Tongue (tissue), 2 donors: ENCODE results near the gene CMPK1. TPM values are rescaled to one million over a fixed set of nuclear protein-coding genes. Genes with fewer than 3 reads are reported as not detected.
"Not testable (repeated sequence)": the region's sequence is repeated elsewhere in the genome, so short reads cannot be mapped to it uniquely, and the experiment has no call there.

Experiments
- DNase-seq: peaks from one replicate; pipeline ENCODE4 v3.0.0-alpha.2; 2015
- total RNA-seq: library from RNA; depleted of rRNA; stranded (reverse); fragments of >200 nt; gene quantifications from one replicate; pipeline ENCODE4 v1.2.3, GENCODE V29; 2014

Gene CMPK1, protein sequence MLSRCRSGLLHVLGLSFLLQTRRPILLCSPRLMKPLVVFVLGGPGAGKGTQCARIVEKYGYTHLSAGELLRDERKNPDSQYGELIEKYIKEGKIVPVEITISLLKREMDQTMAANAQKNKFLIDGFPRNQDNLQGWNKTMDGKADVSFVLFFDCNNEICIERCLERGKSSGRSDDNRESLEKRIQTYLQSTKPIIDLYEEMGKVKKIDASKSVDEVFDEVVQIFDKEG
- total RNA-seq, result 102 TPM

DNA sequence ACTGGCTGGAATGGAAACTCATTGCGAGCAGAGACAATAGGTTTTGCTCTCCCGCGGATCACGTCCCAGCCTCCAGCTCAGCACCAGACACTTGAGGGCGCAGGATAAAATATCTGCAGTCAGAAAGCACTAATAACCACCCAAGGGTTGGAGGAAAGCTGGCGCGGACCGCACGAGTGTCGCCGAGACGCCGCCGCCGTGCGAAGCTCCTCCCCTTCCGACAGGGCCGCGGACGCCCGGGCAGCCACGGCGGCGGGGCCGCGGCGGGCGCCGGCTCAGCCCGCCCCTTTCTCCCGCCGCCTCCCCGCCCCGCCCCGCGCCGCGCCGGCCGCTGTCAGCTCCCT is at the start of gene CMPK1:
CMPK1 (plus strand) TSS at position 213 of the 344 bp plus-strand sequence. CDS start 156 bp downstream, outside the sequence.
- DNase-seq, result peak; percentile 91

DNA sequence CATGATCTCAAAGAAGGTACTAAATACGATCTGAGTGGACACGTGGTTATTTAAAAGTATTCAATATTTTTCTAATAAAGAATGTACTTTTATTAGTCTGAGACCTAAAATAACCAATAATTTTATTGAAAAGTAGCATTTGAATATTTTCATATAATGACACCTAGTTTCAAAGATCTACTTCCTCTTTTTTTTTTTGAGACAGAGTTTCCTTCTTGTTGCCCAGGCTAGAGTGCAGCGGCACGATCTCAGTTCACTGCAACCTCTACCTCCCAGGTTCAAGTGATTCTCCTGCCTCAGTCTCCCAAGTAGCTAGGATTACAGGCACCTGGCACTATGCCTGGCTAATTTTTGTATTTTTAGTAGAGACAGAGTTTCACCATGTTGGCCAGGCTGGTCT is 45.5 kb upstream of the CMPK1 start:
- DNase-seq, result not testable (repeated sequence)

DNA sequence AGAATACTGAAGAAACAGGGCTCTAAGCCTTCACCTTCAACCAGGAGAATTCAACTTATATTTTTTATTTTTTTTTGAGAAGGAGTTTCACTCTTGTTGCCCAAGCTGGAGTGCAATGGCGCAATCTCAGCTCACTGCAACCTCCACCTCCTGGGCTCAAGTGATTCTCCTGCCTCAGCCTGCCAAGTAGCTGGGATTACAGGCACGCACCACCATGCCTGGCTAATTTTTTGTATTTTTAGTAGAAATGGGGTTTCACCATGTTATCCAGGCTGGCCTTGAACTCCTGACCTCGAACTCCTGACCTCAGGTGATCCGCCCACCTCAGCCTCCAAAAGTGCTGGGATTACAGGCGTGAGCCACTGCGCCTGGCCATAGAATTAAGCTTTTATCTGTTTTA is 38.7 kb upstream of the CMPK1 start:
- DNase-seq, result not testable (repeated sequence)

DNA sequence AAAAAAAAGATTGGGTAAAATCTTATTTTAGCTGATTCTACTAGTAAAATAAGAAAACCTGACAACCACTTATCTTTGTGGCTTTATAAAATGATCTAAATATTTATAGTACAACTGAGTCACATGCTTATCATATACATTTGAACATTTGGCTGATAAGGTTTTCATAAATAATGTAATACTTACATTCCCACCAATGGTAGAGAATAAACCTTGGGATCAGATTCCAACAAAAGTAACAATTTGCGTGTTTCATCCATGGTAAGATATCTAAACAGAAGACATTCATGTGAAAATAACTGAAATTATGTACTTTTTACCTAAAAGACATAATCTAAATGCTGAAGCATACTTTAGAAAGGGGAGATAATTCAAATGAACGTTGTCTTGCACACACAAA is 38.0 kb upstream of the CMPK1 start:
- no peak for DNase-seq

DNA sequence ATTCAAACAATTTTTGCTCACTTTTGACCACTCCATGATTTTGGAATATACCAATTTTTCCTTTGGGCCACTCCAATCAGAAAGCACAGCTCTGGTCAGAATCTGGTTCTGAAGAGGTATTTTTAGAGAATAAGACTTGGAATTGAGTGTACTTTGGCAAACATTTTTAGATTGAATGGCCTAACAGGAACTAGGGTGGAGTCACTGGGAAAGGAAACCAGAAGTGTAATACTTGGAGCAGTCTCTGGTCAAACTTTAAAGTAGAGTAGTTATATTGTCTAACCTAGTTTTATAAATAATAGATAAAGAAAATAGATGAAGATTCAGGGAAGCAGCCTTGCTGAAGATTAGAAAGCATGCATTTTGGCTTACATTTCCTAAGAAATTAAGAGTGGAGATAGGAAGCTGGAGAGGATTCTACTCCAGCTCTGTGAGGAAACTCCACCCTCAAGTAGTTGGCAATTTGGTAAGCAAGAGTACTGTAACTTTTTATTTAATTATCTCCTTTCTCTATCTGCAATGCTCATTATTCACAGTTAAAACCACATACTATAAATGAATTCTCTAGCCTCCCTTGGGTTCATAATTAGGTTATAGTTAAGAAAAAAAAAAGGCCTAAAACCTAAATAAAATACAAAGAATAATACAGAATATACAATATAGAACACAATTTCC is 35.4 kb upstream of the CMPK1 start:
- DNase-seq, result no peak

DNA sequence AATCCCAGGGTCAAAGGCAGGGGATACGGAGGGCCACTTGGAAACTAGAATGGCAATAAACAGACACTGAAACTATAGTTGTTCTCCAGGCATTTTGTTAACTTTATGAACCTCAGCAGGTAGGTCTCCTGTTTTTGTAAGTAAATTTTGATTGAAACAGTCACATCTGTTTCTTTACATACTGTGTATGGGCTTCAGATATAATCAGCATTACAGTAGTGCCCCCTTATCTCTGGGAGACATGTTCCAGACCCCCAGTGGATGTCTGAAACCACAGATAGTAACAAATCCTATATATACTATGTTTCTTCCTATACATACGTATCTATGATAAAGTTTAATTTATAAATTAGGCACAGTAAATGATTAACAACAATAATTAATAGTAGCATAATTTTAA is 31.1 kb upstream of the CMPK1 start:
- DNase-seq, result no peak

DNA sequence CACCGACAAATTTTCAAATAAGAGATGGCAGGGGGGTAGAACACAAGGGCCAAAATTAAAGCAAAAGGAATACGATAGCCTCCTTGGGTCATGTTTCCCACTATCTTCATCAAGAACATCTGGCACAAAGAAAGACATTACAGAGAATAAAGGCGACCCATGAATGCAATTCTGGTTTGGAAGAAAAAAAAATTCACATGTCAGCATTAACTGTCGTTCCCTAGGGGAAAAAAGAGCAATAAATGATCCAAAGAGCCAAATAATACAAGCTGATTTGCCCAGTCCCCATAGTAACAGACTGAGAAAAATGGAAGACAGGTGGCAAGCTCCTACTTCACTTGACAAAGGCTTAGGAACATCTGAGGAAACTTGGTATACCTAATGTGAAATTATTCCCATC is 24.2 kb upstream of the CMPK1 start:
- DNase-seq, result no peak

DNA sequence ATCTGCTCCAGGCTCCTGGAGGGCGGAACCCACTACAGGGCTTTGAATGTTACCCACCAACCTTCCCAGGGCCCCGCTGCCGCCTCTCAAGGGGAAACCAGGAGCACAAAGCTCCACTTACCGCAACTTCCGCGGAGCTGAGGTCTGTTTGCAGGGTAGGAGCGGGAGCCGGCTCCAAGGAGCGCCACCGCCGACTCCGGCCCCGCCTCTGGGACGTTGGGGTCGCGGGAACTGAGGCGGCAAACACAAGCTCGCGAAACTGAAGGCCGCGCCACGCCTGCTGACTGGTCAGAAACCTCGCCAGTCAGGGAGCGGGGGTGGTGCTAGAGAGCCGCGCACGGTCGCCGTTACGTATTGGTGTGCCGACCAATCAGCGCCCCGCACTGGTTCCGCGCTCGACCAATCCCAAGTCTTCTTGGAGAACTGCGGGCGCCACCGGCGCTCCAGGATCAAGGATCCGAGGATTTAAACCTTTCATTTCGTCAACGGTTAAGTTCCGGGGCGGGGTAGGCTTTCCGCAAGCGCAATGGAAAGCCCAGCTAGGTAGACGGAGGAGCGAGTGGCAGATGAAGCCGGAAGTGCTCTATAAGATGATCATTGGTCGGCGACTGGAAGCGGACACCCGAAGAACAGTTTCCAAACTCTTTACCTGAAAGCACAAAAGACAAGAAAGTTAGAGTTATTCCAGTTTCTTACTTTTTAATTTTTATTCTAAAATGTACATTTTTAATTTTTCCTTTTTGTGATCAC is 19.5 kb upstream of the CMPK1 start, which contains the start of gene STIL:
STIL (minus strand) TSS at position 233 of the 750 bp plus-strand sequence. CDS start 3,828 bp downstream, outside the sequence.
- DNase-seq, result peak; percentile 100

DNA sequence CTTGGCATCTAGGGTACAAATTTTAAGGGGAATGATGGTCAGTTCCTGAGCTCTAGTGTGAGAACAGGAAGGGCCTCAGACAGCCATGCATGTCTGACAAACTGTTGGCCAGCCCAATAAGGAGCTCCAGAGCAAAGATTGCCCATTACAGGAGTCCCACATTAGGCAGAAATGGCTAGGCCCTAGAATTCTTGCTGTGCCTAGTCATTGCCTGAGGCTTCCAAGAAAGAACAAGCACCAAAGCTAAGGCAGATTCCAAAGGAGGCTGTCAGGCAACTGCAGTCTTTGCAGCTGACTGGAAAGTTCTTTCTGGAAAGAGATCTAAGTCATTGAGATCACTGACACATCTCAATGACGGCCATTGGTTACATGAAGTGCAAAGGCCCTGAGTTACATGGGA is 15.7 kb upstream of the CMPK1 start:
- no peak for DNase-seq

DNA sequence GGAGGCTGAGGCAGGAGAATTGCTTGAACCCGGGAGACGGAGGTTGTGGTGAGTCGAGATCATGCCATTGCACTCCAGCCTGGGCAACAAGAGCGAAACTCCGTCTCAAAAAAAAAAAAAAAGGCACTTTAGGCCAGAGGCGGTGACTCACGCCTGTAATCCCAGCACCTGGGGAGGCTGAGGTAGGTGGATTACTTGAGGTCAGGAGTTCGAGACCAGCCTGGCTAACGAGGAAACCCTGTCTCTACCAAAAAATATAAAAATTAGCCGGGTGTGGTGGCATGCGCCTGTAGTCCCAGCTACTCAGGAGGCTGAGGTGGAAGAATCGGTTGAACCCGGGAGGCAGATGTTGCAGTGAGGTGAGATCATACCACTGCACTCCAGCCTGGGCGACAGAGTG is 13.6 kb upstream of the CMPK1 start:
- not testable (repeated sequence) for DNase-seq

DNA sequence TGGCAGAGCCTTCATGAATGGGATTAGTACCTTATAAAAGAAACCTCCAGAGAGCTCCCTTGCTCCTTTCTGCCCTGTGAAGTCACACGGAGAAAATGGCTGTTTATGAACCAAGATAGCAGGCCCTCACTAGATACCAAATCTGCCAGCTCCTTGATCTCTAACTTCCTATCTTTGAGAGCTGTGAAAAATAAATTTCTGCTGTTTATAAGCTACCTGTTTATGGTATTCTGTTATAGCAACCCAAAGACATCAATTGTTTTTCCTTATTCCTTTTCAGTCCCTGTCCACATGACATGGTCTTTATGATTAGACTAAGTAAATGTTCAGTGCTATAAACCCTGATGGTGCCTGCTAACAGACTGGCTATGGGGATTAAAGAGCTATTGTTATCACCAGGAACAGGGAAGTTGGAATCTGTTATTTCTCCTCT is 10.0 kb upstream of the CMPK1 start:
- DNase-seq, result no peak

DNA sequence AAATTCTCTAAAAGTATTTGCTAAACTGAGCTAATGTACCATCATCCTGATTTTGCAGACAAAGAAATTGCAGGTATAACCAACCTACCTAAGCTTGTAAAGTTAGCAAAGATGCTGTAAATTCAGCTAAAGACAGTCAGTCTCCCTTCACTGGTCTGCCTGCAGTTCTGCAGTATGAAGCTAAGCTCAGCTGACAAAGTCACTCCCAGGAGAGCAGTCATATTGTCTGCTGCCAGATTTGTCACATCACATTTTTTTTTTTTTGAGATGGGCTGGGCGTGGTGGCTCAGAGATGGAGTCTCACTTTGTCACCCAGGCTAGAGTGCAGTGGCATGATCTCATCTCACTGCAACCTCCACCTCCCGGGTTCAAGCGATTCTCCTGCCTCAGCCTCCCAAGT is 8.9 kb upstream of the CMPK1 start:
- no peak for DNase-seq

DNA sequence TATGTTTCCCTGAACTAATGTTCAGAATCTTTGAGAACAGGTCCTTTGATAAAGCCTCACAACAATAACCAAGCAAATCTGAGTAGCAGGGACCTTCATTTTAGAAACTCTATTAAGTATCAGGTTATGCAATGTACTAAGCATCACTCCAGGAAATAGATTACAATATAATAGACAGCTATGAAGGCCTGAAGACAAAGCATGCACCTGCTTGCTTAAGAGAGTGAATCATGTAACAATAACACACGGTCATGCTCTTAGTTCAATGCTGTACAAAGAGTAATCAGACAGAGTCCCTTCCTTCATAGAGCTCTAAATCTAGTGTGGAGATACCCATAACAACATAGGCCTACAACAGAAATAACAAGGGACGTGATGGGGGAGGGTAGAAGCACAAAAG is 8.1 kb upstream of the CMPK1 start:
- no peak for DNase-seq

DNA sequence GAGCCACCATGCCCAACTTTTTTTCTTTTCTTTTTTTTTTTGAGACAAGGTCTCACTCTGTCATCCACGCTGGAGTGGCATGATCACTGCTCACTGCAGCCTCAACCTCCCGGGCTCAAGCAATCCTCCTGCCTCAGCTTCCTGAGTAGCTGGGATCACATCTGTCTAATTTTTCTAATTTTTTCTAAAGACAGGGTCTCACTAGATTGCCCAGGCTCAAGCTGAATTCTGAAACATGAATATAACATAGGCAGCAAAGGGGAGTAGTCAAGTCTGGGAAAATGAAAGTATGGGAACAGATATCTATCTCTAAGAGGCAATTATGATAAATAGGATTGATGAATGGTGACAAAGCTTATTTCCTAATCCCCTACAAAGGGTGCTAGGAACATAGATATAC is 7.3 kb upstream of the CMPK1 start:
- no peak for DNase-seq

DNA sequence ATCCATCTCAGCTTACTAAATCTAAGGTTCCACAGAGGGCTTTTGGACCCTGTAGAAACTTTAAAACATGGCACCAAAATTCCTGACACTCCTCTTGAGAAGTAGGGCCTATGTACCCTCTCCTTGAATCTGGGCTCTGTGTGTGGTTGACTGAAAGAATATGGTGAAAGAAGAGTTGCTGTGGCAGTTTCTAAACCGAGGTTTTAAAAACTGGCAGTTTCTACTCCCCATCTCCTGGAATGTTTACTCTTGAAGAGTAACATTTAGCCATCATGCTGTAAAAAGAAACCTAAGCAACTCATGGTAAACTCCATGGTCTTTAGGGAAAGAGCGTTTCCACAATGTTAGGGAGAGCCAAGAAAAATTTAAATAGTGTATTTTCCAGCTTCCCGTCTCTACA is 4.6 kb upstream of the CMPK1 start:
- DNase-seq, result no peak

DNA sequence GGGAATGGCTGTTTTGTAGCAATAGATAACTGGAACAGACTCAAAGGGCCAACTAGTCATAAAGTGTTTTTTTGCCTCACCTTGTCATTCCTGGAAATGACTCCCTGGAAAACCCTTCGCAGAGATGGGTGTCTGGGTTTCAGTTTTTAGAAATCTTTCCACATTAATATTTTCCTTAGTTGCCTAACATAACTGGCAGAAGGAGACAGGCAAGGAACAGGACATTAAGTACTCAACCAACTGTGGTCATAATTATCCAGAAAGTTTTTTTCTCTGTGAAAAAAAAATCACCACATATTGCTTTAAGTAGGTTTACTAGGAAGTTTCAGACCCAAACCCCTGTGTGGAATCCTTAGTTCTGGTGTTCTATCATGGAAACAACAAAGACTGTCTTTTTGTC is 3.4 kb upstream of the CMPK1 start:
- no peak for DNase-seq

DNA sequence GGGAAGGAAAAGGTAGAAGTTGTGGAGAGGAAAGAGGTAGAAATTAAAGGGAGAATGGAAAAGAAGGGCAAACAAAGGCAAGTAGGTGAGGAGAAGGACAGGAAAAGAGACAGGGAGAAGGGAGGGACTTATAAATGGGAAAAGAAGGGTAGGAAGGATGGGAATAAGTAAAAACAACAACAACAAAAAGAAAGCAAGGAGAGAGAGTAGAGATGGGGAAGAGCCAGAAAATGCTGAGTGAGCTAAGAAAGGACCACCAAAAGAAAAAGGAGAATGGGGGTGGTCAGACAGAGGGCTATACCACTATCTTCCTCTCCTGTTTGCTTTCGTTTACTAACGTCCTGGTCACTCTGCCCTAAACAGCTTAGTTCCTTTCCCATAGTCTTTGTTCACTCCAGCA is 1.7 kb upstream of the CMPK1 start:
- DNase-seq, result no peak

DNA sequence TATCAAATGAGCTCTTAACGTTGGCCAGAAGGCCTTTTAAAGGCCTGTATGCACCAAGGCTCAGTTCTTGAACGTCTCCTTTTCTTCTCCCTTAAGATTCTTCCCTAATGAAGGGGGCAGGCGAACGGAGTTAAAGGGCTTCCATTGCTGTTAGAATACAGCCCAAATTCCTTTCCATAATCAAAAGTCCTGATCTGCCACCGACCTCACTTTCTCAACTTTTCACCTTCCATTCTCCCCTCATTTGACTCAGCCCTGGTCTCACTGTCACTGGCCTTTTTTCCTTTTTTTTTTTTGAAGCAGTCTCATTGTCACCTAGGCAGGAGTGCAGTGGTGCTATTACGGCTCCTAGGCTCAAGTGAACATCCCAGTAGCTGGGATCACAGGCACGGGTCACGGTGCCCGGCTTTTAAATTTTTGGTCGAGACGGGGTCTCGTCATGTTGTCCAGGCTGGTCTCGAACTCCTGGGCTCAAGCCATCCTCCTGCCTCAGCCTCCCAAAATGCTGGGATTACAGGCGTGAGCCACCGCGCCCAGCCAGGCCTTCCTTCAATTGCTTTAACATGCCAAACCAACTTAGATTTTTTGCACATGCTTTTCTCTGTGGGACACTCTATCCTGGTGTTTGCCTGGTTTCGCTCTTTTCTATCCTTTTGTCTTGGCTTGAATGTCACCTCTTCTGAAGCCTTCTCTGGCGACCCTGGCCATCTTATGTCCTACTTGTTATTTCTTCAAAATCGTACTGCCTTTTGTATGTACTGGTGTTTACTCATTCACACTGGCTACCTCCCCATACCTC is 612 bp upstream of the CMPK1 start:
- no peak for DNase-seq

DNA sequence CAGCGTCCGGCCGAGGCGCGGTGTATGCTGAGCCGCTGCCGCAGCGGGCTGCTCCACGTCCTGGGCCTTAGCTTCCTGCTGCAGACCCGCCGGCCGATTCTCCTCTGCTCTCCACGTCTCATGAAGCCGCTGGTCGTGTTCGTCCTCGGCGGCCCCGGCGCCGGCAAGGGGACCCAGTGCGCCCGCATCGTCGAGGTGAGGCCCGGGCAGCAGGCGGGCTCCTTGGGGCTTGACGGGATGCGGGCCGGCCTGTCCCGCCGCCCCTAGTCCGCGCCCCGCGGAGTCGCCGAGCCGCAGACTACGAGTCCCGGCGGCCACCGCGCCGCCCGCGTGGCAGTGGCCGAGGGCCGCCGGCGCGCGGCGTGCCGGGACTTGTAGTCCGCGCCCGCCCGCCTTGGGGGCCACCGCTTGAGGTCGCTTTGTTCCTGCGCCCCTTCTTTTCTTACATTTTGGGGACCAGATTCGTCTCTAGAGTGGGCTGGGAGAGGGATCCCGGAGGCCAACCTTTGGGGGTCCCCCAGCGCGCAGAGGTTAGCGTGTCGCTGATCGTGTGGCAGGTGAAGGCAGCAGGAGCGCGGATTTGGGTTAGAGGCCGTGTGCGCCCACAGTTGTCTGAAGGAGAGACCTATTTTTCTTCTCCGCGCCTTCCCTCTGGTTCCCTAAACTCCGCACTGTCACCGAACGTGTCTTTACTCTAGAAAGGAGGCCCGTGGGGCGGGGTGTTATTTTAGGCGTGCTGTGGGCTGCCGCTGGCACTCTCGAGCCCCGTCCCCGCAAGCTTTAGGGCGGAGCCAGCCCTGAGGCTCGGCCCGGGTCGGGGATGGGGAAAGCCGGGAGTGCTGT is 553 bp downstream of the CMPK1 start:
- DNase-seq, result peak; percentile 92

DNA sequence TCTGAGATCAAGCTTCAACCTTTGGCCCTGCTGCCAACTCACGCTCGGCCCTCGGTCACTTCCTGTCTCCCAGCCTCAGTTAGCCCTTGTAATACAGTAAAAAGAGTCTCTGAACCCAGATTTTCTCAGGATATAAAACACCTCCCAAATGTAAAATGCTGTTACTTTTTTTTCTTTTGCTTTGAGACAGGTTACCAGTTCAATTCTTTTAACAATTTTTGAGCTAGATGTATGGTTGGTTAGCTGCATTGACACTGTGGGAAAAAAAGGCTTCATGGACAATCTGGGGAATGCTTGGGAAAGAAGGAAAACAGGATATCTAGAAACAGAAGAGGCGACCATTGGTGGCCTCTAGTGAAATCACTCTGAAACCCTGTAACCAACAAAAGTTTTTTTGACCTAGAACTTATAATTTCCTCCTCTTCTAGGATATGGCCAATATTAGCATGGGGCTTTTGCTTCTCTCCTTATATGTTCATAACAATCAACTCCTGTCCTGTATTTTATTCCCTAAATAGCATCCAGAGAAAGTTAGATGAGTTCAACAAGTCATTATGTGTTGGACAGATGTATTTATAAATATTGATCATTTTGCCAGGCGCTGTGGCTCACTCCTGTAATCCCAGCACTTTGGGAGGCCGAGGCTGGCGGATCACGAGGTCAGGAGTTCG is 1.3 kb downstream of the CMPK1 start:
- DNase-seq, result no peak

DNA sequence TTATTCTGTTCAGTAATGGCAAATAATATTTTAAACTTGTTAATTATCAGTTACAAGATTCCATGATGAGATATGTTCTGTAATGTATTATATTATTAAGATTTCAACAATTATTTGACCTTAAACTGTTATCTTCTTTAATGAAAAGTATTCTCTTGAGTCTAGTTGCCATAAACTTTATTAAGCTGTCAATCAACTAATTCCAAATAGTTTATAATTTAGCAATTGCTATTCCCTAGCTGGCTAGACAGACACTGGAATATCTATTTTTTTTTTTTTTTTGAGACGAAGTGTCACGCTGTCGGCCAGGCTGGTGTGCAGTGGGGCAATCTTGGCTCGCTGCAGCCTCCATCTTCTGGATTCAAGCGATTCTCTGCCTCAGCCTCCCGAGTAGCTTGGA is 3.8 kb downstream of the CMPK1 start:
- no peak for DNase-seq
